GM15510 (cell line): ENCODE measurements around the gene GFOD2.

Source experiments
- POLR2A ChIP-seq: IDR thresholded peaks from 3 replicates; pipeline ENCODE4 v1.6.1; 2011; ENCODE audit warnings: borderline replicate concordance; ENCODE audit not compliant: insufficient read length; ENCODE audit errors: extremely low read depth

The GFOD2 gene

GRCh38 chr16:67719048-67719777 lies at the start of gene GFOD2:
TSS of gene GFOD2 (minus strand) at chr16:67719316. CDS start at chr16:67685715, 33,601 bp downstream.
- TF ChIP-seq POLR2A = peak; percentile 95

- no peak for TF ChIP-seq POLR2A
Measured at GRCh38 chr16:67767953-67768352, 48.8 kb upstream of the GFOD2 start.

GRCh38 chr16:67766291-67766690 lies 47.2 kb upstream of the GFOD2 start:
- no peak for TF ChIP-seq POLR2A

- no peak for TF ChIP-seq POLR2A
Measured at GRCh38 chr16:67764158-67764667, 45.1 kb upstream of the GFOD2 start.

GRCh38 chr16:67763066-67763465 lies 44.0 kb upstream of the GFOD2 start:
- no peak for TF ChIP-seq POLR2A

DNA sequence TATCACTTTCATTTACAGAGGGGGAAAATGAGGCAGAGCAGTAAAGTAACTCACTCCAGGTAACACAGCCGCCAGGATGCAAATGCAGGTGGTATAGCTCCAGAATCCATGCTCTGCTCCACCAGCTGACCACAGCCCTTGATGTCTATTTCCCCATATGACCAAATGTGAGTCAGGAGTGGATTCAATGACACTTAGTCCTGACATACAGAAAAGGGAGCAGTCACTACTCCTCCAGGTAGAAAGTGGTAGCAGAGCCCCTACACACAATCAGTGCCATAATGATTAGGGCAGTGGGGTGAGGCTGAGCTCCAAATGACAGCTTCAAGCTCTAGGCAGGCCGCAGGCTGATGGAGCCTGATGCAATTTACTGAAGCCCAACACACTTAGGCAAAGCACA lies 43.3 kb upstream of the GFOD2 start:
- no peak for TF ChIP-seq POLR2A

DNA sequence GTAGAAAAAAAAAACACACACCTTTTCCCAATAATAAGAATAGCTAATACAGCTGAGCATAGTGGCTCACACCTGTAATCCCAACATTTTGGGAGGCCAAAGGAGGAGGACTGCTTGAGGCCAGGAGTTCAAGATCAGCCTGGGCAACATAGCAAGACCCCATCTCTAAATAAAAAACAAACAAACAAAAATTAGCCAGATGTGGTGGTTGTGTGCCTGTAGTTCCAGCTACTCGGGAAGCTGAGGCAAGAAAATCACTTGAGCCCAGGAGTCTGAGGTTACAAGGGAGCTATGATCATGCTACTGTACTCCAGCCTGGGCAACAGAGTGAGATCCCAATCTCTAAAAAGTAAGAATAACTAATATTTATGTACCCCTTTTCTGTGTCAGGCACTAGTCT lies 42.8 kb upstream of the GFOD2 start:
- no peak for TF ChIP-seq POLR2A

GRCh38 chr16:67760956-67761230 lies 41.8 kb upstream of the GFOD2 start:
- no peak for TF ChIP-seq POLR2A

- no peak for TF ChIP-seq POLR2A
Measured at GRCh38 chr16:67760206-67760955, 41.3 kb upstream of the GFOD2 start.

DNA sequence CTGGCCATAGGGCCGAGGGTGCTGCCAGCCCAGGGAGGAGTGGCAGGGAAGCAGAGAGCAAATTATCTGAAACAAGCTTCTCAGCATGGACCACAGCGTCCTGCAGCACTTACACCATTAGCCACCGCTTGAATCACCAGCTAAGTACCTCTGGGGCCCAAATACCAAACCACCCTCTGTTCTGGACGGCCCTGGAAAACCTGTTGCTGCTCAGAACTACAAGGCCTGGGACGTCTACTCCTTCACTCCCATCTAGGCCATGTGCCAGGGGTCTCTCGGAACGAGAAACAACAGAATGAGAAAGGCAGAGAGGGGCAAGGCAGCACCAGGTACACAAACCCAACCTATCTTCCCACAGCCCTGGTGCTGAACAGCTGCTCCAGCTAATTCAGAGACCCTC lies 39.9 kb upstream of the GFOD2 start:
- no peak for TF ChIP-seq POLR2A

- TF ChIP-seq POLR2A = no peak
Measured at GRCh38 chr16:67758006-67758405, 38.9 kb upstream of the GFOD2 start.

DNA sequence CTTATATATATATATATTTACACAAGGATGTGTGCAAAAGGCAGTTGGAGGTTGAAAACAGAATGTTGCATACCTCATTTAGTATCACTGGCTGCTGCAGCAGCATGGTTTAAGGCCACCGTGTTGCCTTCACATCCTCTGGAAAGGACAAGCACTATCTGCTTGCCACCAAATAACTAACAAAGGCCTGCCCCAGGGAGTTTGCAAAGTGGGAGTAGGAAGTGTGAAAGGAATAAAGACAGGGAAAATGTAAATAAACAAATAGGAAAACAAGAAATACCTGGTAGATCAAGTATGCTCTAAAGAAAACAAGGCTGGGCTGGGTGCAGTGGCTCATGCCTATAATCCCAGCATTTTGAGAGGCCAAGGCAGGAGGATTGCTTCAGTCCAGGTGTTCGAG lies 33.5 kb upstream of the GFOD2 start:
- TF ChIP-seq POLR2A = no peak

DNA sequence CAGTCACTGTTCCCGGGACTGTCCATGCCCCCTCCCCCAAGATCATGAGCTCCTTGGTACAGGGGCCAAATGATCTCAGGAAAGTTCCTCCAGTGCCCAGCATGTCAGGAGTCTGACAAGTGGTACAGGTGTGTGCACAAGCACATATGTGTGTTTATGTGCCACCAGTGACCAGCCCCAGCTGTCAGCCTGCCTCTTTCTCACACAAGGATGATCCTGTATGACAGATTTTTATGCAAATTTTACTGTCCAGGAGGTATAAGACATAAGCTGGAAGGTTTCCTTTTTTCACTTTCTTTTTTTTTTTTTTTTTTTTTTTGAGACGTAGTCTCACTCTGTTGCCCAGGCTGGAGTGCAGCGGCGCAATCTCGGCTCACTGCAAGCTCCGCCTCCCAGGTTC lies 31.4 kb upstream of the GFOD2 start:
- no peak for TF ChIP-seq POLR2A

GRCh38 chr16:67749436-67750078 lies 30.4 kb upstream of the GFOD2 start:
- TF ChIP-seq POLR2A = no peak

DNA sequence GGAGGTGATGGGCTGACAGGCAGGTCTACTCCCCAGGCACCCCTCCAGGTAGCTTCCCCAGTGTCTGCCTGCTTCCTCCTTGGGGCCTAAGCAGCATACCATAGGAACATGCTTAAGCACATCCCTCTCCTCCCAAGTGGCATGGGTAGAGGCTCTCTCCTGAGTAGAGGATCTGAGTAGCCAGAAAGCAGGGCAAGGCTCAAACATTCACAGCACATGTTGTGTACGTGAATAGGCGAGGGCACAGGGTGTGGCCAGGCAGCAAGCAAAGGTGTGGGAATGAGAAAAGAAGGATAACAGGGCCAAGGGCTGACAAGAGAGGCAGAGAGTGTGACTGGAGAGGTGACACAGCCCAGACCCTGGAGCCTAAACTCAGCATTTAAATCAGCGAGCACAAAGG lies 29.7 kb upstream of the GFOD2 start:
- TF ChIP-seq POLR2A = no peak
